Esophagus muscularis mucosa (tissue), 4 donors: ENCODE measurements around the gene GTPBP10. TPM values are rescaled to one million over a fixed set of nuclear protein-coding genes. Genes with fewer than 3 reads are reported as not detected.

ENCODE experiments used
- DNase-seq: peaks from one replicate; pipeline ENCODE4 v3.0.0-alpha.2; 2017; ENCODE audit errors: extremely low spot score
- H3K27ac ChIP-seq, 4 donors: fragments of 200-600 bp; sonication (generic); replicated peaks in 1 of 4; 1 replicate in 3 of 4; 2 replicates in 1 of 4; pipeline ENCODE4 v1.5.1; 2016 to 2019; ENCODE audit warnings: mild to moderate bottlenecking in 1 of 4
- H3K27me3 ChIP-seq, 4 donors: fragments of 200-600 bp; sonication (generic); one replicate each; pipeline versions ENCODE4 v1.5.1 to v1.6.0; 2016 to 2019
- H3K36me3 ChIP-seq, 4 donors: fragments of 200-600 bp; sonication (generic); one replicate each; pipeline ENCODE4 v1.5.1; 2016 to 2019
- H3K4me1 ChIP-seq, 4 donors: fragments of 200-600 bp; sonication (generic); one replicate each; pipeline ENCODE4 v1.5.1; 2016 to 2019
- H3K4me3 ChIP-seq, 4 donors: fragments of 200-600 bp; sonication (generic); 1 replicate in 2 of 4; 2 replicates in 2 of 4; pipeline ENCODE4 v1.5.1; 2016 to 2019; ENCODE audit warnings: mild to moderate bottlenecking in 4 of 4, moderate library complexity in 1 of 4
- H3K9me3 ChIP-seq, 4 donors: fragments of 200-600 bp; sonication (generic); 1 replicate in 3 of 4; 2 replicates in 1 of 4; pipeline ENCODE4 v1.5.1; 2016 to 2019
- EP300 ChIP-seq: sonication (generic); formaldehyde crosslinking; IDR thresholded peaks from one replicate; pipeline ENCODE4 v1.6.1; 2017; ENCODE audit warnings: antibody characterized with exemption
- POLR2A ChIP-seq: fragments of 450-650 bp; IDR thresholded peaks from one replicate; pipeline ENCODE4 v1.6.1; 2017; ENCODE audit warnings: antibody characterized with exemption, moderate library complexity, mild to moderate bottlenecking, low read depth
- POLR2AphosphoS5 ChIP-seq, 2 donors: sonication (generic); formaldehyde crosslinking; IDR thresholded peaks; one replicate each; pipeline ENCODE4 v1.6.1; 2017; ENCODE audit warnings: antibody characterized with exemption in 2 of 2
- WGBS: methylation state at CpG from one replicate; pipeline ENCODE4 v1.1.5; 2018; 5-methylcytosine and 5-hydroxymethylcytosine counted together
- intact Hi-C: fragments of 100-400 bp; cut with DNase I; formaldehyde crosslinking; loops from one replicate; pipeline ENCODE4 v1.15.1; 2023
- total RNA-seq, 4 donors: library from RNA; depleted of rRNA; stranded (reverse); fragments of >200 nt; gene quantifications; one replicate each; pipeline versions ENCODE4 v1.1.0 to v1.2.1, GENCODE V29; 2016
- TF ChIP-seq, protein P1 (sequence below), 3 experiments: fragments of 200-600 bp in 2 of 3; fragments of 450-650 bp in 1 of 3; sonication (generic) in 2 of 3; IDR thresholded peaks; one replicate each; pipeline ENCODE4 v1.5.1; 2017 to 2019; ENCODE audit warnings: antibody characterized with exemption in 3 of 3, mild to moderate bottlenecking in 2 of 3, moderate library complexity in 1 of 3

The GTPBP10 gene
- total RNA-seq, 4 donors from 2014 or later: 9.6 to 14.4 (median 12.4) TPM

- intact Hi-C loops: no loop called here
- Histone ChIP-seq H3K4me3 (no peak overlapping the region), H3K27me3 (no peaks in the 10 kb centered on the region), H3K36me3 (peaks cover 26 to 78% (median 57%) of the 10 kb centered on the region in 4 donors), H3K4me1 (no peaks in the 10 kb centered on the region), H3K9me3 (no peaks in the 10 kb centered on the region), H3K27ac (no peak overlapping the region)
- no peak for DNase-seq
- TF ChIP-seq POLR2A (no peak), EP300 (no peak), POLR2AphosphoS5 (IDR thresholded peaks at IDR 0.05) (no peak)
- TF ChIP-seq, protein P1, sequence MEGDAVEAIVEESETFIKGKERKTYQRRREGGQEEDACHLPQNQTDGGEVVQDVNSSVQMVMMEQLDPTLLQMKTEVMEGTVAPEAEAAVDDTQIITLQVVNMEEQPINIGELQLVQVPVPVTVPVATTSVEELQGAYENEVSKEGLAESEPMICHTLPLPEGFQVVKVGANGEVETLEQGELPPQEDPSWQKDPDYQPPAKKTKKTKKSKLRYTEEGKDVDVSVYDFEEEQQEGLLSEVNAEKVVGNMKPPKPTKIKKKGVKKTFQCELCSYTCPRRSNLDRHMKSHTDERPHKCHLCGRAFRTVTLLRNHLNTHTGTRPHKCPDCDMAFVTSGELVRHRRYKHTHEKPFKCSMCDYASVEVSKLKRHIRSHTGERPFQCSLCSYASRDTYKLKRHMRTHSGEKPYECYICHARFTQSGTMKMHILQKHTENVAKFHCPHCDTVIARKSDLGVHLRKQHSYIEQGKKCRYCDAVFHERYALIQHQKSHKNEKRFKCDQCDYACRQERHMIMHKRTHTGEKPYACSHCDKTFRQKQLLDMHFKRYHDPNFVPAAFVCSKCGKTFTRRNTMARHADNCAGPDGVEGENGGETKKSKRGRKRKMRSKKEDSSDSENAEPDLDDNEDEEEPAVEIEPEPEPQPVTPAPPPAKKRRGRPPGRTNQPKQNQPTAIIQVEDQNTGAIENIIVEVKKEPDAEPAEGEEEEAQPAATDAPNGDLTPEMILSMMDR (IDR thresholded peaks at IDR 0.05): no peak
These were observed 37.9 kb downstream of the GTPBP10 start for GRCh38 chr7:90384433-90384832.

DNA sequence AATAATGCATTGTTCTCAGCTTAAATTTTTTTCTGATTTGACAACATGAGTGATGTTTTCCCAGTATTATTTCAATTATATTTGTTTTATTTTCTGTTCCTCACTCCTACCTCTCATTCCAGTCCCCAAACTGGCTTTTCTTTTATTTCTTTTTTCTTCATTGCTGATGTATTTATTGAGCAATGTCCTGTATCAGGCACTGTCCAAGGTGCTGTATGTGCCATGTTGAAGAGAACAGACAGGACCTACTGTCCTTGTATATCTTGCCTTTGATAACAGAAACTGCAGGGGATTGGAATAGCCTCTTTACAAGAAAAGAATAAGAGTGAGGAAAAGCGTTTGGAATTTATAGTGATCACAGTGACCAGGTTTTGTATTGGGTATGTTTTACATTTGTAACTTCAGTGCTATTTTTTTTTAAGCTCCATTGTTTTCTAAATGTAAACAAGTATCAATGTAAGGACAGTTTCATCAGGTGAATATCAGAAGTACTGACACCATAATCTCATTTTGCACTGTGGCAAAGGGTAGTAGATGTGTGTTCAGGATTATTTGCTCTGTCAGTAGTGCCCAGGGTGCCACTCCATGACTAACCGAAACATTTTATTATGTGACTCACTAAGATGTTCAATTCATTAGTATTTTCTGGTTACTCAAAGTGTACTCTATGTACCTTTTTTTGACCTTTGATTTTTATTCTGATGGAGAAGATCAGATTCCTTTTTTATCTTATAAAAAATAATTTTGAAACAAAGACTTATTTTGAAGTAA is 41.1 kb downstream of the GTPBP10 start:
- Histone ChIP-seq H3K4me3 (no peak overlapping the region), H3K27ac (no peak overlapping the region), H3K9me3 (no peaks in the 10 kb centered on the region), H3K27me3 (no peaks in the 10 kb centered on the region), H3K4me1 (no peaks in the 10 kb centered on the region), H3K36me3 (peaks cover 21 to 50% (median 35%) of the 10 kb centered on the region in 4 donors)
- TF ChIP-seq POLR2A (no peak), EP300 (no peak), POLR2AphosphoS5 (IDR thresholded peaks at IDR 0.05) (no peak)
- intact Hi-C loops: no loop called here
- WGBS: 97% methylated on average over 2 of the region's 2 CpGs
- no peak for DNase-seq

DNA sequence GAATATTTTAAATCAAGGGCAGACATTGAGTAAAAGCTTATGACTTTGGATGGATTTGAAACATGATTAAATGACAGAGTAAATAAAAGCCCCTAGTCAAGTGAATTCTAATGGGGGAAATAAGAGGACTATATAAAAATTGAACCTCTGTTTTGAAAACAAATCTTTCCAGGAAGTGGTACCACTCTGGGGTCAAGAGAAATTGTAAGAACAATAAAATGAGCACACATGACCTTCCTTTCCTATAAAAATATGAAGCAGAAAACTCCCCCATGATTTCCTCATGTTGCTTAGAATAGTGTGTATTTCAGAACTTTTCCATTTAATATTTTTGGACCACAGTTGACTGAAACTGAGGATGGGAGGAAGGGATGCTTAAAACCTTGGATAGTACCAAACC is 44.4 kb downstream of the GTPBP10 start:
- no peak for TF ChIP-seq POLR2AphosphoS5 (IDR thresholded peaks at IDR 0.05)
- TF ChIP-seq EP300: no peak
- no peak for TF ChIP-seq POLR2A
- TF ChIP-seq, protein P1 (IDR thresholded peaks at IDR 0.05): no peak
- no peak for DNase-seq
- H3K4me3 ChIP-seq: no peak overlapping the region
- H3K36me3 ChIP-seq: peaks cover under 1 to 18% (median 7%) of the 10 kb centered on the region in 4 donors
- no peaks in the 10 kb centered on the region for H3K4me1 ChIP-seq
- intact Hi-C loops: no loop called here
- no peaks in the 10 kb centered on the region for H3K9me3 ChIP-seq
- no peaks in the 10 kb centered on the region for H3K27me3 ChIP-seq
- H3K27ac ChIP-seq: no peak overlapping the region

GRCh38 chr7:90391488-90391887 is 45.0 kb downstream of the GTPBP10 start:
- 92% methylated on average over 5 of the region's 5 CpGs for WGBS
- DNase-seq: no peak
- Histone ChIP-seq H3K27ac (no peak overlapping the region), H3K9me3 (no peaks in the 10 kb centered on the region), H3K4me1 (no peaks in the 10 kb centered on the region), H3K27me3 (no peaks in the 10 kb centered on the region), H3K4me3 (no peak overlapping the region), H3K36me3 (peaks cover 0 to 12% (median 4%) of the 10 kb centered on the region in 4 donors)
- intact Hi-C loops: no loop called here
- TF ChIP-seq POLR2AphosphoS5 (IDR thresholded peaks at IDR 0.05) (no peak), POLR2A (no peak), EP300 (no peak)
- TF ChIP-seq, protein P1 (IDR thresholded peaks at IDR 0.05): no peak

- Histone ChIP-seq H3K36me3 (no peaks in the 10 kb centered on the region), H3K27ac (no peak overlapping the region), H3K4me1 (no peaks in the 10 kb centered on the region), H3K27me3 (no peaks in the 10 kb centered on the region), H3K4me3 (no peak overlapping the region), H3K9me3 (peaks cover 0 to 9% (median 3%) of the 10 kb centered on the region in 4 donors)
- DNase-seq: no peak
- intact Hi-C loops: no loop called here
- TF ChIP-seq POLR2A (no peak), EP300 (no peak), POLR2AphosphoS5 (IDR thresholded peaks at IDR 0.05) (no peak)
- TF ChIP-seq, protein P1 (IDR thresholded peaks at IDR 0.05): no peak
- WGBS: 91% methylated on average over 4 of the region's 4 CpGs
These were observed 49.9 kb downstream of the GTPBP10 start for GRCh38 chr7:90396420-90396819.
